IMR-90 (cell line): ENCODE data around the gene PEX5. TPM values are rescaled to one million over a fixed set of nuclear protein-coding genes. Genes with fewer than 3 reads are reported as not detected.

Experiments
- ATAC-seq: fragments of 200-7000 bp; cut with Tn5 transposase; 2 replicates; pipeline ENCODE4 v1.9.1; 2020; ENCODE audit warnings: low read depth, mild to moderate bottlenecking, moderate library complexity
- BruUV-seq: library from RNA; stranded (reverse); fragments of 400-500 nt; replicated peaks from 2 replicates; lab custom pipeline; 2021; lab: Mats Ljungman, UMichigan
- CTCF ChIA-PET: fragments of 300-600 bp; formaldehyde crosslinking; extraction: SDS; loops from one replicate; lab custom pipeline; 2021; ENCODE audit warnings: antibody characterized with exemption; lab: Yijun Ruan, JAX
- POLR2A ChIA-PET: fragments of 300-600 bp; sonication (Branson Sonifier 250); formaldehyde crosslinking; loops from one replicate; lab custom pipeline; 2022; ENCODE audit warnings: antibody characterized with exemption; ENCODE audit not compliant: unreplicated experiment; lab: Charles Lee
- DNase-seq: peaks from one replicate; pipeline ENCODE4 v3.0.0; 2013
- H2AFZ ChIP-seq: replicated peaks from 2 replicates; pipeline ENCODE3; 2013; ENCODE audit warnings: low read length, mild to moderate bottlenecking; ENCODE audit not compliant: poor library complexity
- H2AK5ac ChIP-seq: 2 replicates; pipeline ENCODE4 v1.6.1; 2013; ENCODE audit warnings: low read depth, low read length, inconsistent platforms
- H2AK9ac ChIP-seq: replicated peaks from 2 replicates; pipeline ENCODE3; 2013; ENCODE audit warnings: mild to moderate bottlenecking, low read depth, low read length, moderate library complexity; ENCODE audit not compliant: poor library complexity
- H2BK120ac ChIP-seq: 2 replicates; pipeline ENCODE4 v1.6.1; 2013; ENCODE audit warnings: low read depth, low read length, inconsistent platforms
- H2BK15ac ChIP-seq: 3 replicates; pipeline ENCODE4 v1.6.1; 2013; ENCODE audit warnings: low read depth, low read length, inconsistent platforms
- H2BK20ac ChIP-seq: 2 replicates; pipeline ENCODE4 v1.6.1; 2013; ENCODE audit warnings: low read depth, mild to moderate bottlenecking, inconsistent platforms, low read length, moderate library complexity
- H2BK5ac ChIP-seq: 2 replicates; pipeline ENCODE4 v1.6.1; 2013; ENCODE audit warnings: mild to moderate bottlenecking, low read depth, low read length, inconsistent platforms; ENCODE audit not compliant: poor library complexity, severe bottlenecking
- H3K14ac ChIP-seq: replicated peaks from 2 replicates; pipeline ENCODE4 v1.6.1; 2013; ENCODE audit warnings: low read depth, low read length, inconsistent platforms
- H3K18ac ChIP-seq: 2 replicates; pipeline ENCODE4 v1.6.1; 2013; ENCODE audit warnings: low read depth, low read length, control low read depth
- H3K23ac ChIP-seq: 2 replicates; pipeline ENCODE4 v1.6.1; 2013; ENCODE audit warnings: low read depth, low read length, inconsistent platforms
- H3K27ac ChIP-seq: 2 replicates; pipeline ENCODE4 v1.5.1; 2013; ENCODE audit warnings: mild to moderate bottlenecking, control low read depth, low read length; ENCODE audit not compliant: insufficient read depth
- H3K27me3 ChIP-seq: 2 replicates; pipeline ENCODE4 v1.6.1; 2013; ENCODE audit warnings: low read length; ENCODE audit not compliant: control insufficient read depth, insufficient read depth
- H3K36me3 ChIP-seq: 2 replicates; pipeline ENCODE4 v1.6.1; 2013; ENCODE audit warnings: low read length, mixed read lengths; ENCODE audit not compliant: control insufficient read depth, insufficient read depth
- H3K4ac ChIP-seq: 2 replicates; pipeline ENCODE4 v1.6.1; 2013; ENCODE audit warnings: low read depth, low read length, inconsistent platforms
- H3K4me1 ChIP-seq: 2 replicates; pipeline ENCODE4 v1.6.1; 2013; ENCODE audit warnings: low read length, mixed read lengths; ENCODE audit not compliant: control insufficient read depth, insufficient read depth
- H3K4me2 ChIP-seq: 2 replicates; pipeline ENCODE4 v1.6.1; 2013; ENCODE audit warnings: low read depth, mild to moderate bottlenecking, control low read depth, low read length, moderate library complexity
- H3K4me3 ChIP-seq: 2 replicates; pipeline ENCODE4 v1.5.1; 2013; ENCODE audit warnings: low read depth, mild to moderate bottlenecking, control low read depth, low read length, moderate library complexity; ENCODE audit not compliant: insufficient read depth
- H3K56ac ChIP-seq: 2 replicates; pipeline ENCODE4 v1.6.1; 2013; ENCODE audit warnings: low read length, inconsistent platforms; ENCODE audit not compliant: insufficient read depth; ENCODE audit errors: extremely low read depth
- H3K79me1 ChIP-seq, 2 experiments: 2 replicates each; pipeline ENCODE4 v1.6.1; 2013; ENCODE audit warnings: low read length in 2 of 2, inconsistent platforms in 1 of 2, low read depth in 1 of 2
- H3K9ac ChIP-seq: 2 replicates; pipeline ENCODE4 v1.6.1; 2013; ENCODE audit warnings: low read depth, low read length, control low read depth
- H3K9me1 ChIP-seq: 2 replicates; pipeline ENCODE4 v1.6.1; 2013; ENCODE audit warnings: low read length, inconsistent platforms; ENCODE audit not compliant: insufficient read depth
- H3K9me3 ChIP-seq: 2 replicates; pipeline ENCODE4 v1.6.1; 2013; ENCODE audit warnings: low read length; ENCODE audit not compliant: control insufficient read depth, insufficient read depth
- H4K20me1 ChIP-seq: 2 replicates; pipeline ENCODE4 v1.6.1; 2013; ENCODE audit warnings: low read length, inconsistent platforms; ENCODE audit not compliant: insufficient read depth
- H4K5ac ChIP-seq: 2 replicates; pipeline ENCODE4 v1.6.1; 2013; ENCODE audit warnings: mild to moderate bottlenecking, low read depth, low read length, control low read depth
- H4K8ac ChIP-seq, 2 experiments: 2 replicates each; pipeline ENCODE4 v1.6.1; 2013; ENCODE audit warnings: low read depth in 2 of 2, low read length in 2 of 2, control low read depth in 1 of 2, inconsistent platforms in 1 of 2
- H4K91ac ChIP-seq: 2 replicates; pipeline ENCODE4 v1.6.1; 2013; ENCODE audit warnings: low read depth, low read length, inconsistent platforms; ENCODE audit not compliant: insufficient read depth
- NFE2L2 ChIP-seq: fragments of 150-350 bp; IDR thresholded peaks from 2 replicates; pipeline ENCODE4 v1.6.1; 2016; ENCODE audit warnings: low read depth, mild to moderate bottlenecking, low read length
- POLR2A ChIP-seq: IDR thresholded peaks from 2 replicates; pipeline ENCODE4 v1.6.1; 2012; ENCODE audit warnings: mild to moderate bottlenecking, low read depth, low read length
- WGBS, 2 experiments: methylation state at CpG; one replicate each; pipeline versions ENCODE4 v1.1.5 to v1.1.7; 2013; ENCODE audit warnings: missing lambda C conversion rate in 2 of 2; ENCODE audit not compliant: insufficient read length in 1 of 2; ENCODE audit errors: extremely low coverage in 2 of 2; 5-methylcytosine and 5-hydroxymethylcytosine counted together
- dilution Hi-C: fragments of 300-500 bp; cut with HindIII; formaldehyde crosslinking; loops from one replicate; pipeline ENCODE4 v1.14.3; 2018; ENCODE audit warnings: low sequenced_read_pairs; ENCODE audit not compliant: unreplicated experiment
- in situ Hi-C: fragments of 300-500 bp; cut with MboI; formaldehyde crosslinking; loops from 3 replicates; pipeline ENCODE4 v1.14.3; 2019; ENCODE audit warnings: low sequenced_read_pairs, inconsistent platforms, mixed read lengths
- intact Hi-C: fragments of 100-400 bp; cut with micrococcal nuclease; formaldehyde crosslinking; loops from 2 replicates; pipeline ENCODE4 v1.10.0; 2022
- polyA plus RNA-seq, 3 experiments: library from polyadenylated mRNA; depleted of rRNA; stranded (reverse); fragments of >200 nt; gene quantifications; 2 replicates each; pipeline ENCODE4 v1.2.3, GENCODE V29; 2012; ENCODE audit warnings: low replicate concordance in 1 of 3
- total RNA-seq: library from RNA; depleted of rRNA; stranded (reverse); fragments of >200 nt; gene quantifications from 2 replicates; pipeline ENCODE4 v1.2.3, GENCODE V29; 2012

Gene PEX5
- total and polyA plus RNA-seq, 2 of the 4 experiments (the other 2 are of a cell fraction): 14.4 to 18.3 TPM

- dilution Hi-C loops: no loop called here
- in situ Hi-C loops: no loop called here
- Histone ChIP-seq H3K27ac (no peak overlapping the region), H4K20me1 (no peaks in the 10 kb centered on the region; the same call in 1 of the 2 replicates), H2BK20ac (no peak overlapping the region), H2BK15ac (no peak overlapping the region), H2BK5ac (no peak overlapping the region), H3K18ac (no peak overlapping the region), H3K4me3 (no peak overlapping the region), H4K91ac (no peak overlapping the region), H2AK5ac (no peak overlapping the region), H3K9ac (no peak overlapping the region), H2AK9ac (no peak overlapping the region), H3K23ac (no peak overlapping the region), H3K9me3 (no peaks in the 10 kb centered on the region), H3K79me1 (no peaks in the 10 kb centered on the region), H4K5ac (no peak overlapping the region), H3K4me1 (no peaks in the 10 kb centered on the region), H3K27me3 (peaks cover 16% of the 10 kb centered on the region), H3K4ac (no peak overlapping the region), H4K8ac (no peak overlapping the region), H3K56ac (no peak overlapping the region), H3K4me2 (no peak overlapping the region), H3K14ac (no peak overlapping the region), H3K36me3 (peaks cover 16% of the 10 kb centered on the region), H3K9me1 (no peaks in the 10 kb centered on the region), H2BK120ac (no peak overlapping the region), H2AFZ (no peak overlapping the region)
- intact Hi-C loops: no loop called here
- ATAC-seq: no peak
- BruUV-seq: no TSS peak
- no peak for DNase-seq
- ChIA-PET POLR2A (no interaction called here), CTCF (no interaction called here)
- WGBS, 2 experiments: 76% methylated on average over 3 of the region's 10 CpGs; no CpG with 5 or more reads in 1 of the 2 experiments
- no peak for TF ChIP-seq POLR2A
- no peak for TF ChIP-seq NFE2L2
Measured at GRCh38 chr12:7158781-7159609, 30.5 kb upstream of the PEX5 start.
